Activated naive CD4-positive, alpha-beta T cell treated with anti-CD3 and anti-CD28 coated beads, Interleukin-2, amount 10 ng/mL, durations not matched to agents 7 days and 5 days (primary cell): ENCODE results near the gene ARFIP1.
"Not testable (repeated sequence)": the region's sequence is repeated elsewhere in the genome, so short reads cannot be mapped to it uniquely, and the experiment has no call there.

Experiments
- CTCF ChIA-PET: fragments of 350-600 bp; sonication (Branson Sonifier 250); formaldehyde crosslinking; loops from one replicate; lab custom pipeline; 2021; ENCODE audit warnings: antibody characterized with exemption; lab: Charles Lee
- DNase-seq: peaks from one replicate; pipeline ENCODE4 v3.0.0-alpha.2; 2020
- H3K27ac Mint-ChIP-seq: one replicate; pipeline ENCODE4 v1.8.0; 2021; ENCODE audit warnings: mild to moderate bottlenecking, moderate library complexity, mixed read lengths
- H3K27me3 Mint-ChIP-seq: one replicate; pipeline ENCODE4 v1.8.0; 2021; ENCODE audit warnings: mild to moderate bottlenecking, mixed read lengths
- H3K36me3 Mint-ChIP-seq: one replicate; pipeline ENCODE4 v1.8.0; 2021; ENCODE audit warnings: mixed read lengths
- H3K4me1 Mint-ChIP-seq: one replicate; pipeline ENCODE4 v1.8.0; 2021; ENCODE audit warnings: mixed read lengths
- H3K4me3 Mint-ChIP-seq: one replicate; pipeline ENCODE4 v1.8.0; 2021; ENCODE audit warnings: mild to moderate bottlenecking, moderate library complexity, mixed read lengths
- H3K9me3 Mint-ChIP-seq: one replicate; pipeline ENCODE4 v1.8.0; 2021; ENCODE audit warnings: mixed read lengths

ARFIP1 gene

GRCh38 chr4:152870606-152871005 lies 90.9 kb downstream of the ARFIP1 start:
- no peak for DNase-seq
- H3K27me3 Mint-ChIP-seq, result no peaks in the 10 kb centered on the region
- no peak overlapping the region for H3K27ac Mint-ChIP-seq
- no peak overlapping the region for H3K4me3 Mint-ChIP-seq
- no peaks in the 10 kb centered on the region for H3K4me1 Mint-ChIP-seq
- H3K36me3 Mint-ChIP-seq, result peaks cover 9% of the 10 kb centered on the region
- H3K9me3 Mint-ChIP-seq, result no peaks in the 10 kb centered on the region
- CTCF ChIA-PET, result no interaction called here

- no peak for DNase-seq
- CTCF ChIA-PET, result no interaction called here
- H3K4me1 Mint-ChIP-seq, result no peaks in the 10 kb centered on the region
- peaks cover 18% of the 10 kb centered on the region for H3K9me3 Mint-ChIP-seq
- no peak overlapping the region for H3K4me3 Mint-ChIP-seq
- peaks cover 30% of the 10 kb centered on the region for H3K36me3 Mint-ChIP-seq
- H3K27ac Mint-ChIP-seq, result no peak overlapping the region
- no peaks in the 10 kb centered on the region for H3K27me3 Mint-ChIP-seq
These were observed 95.5 kb downstream of the ARFIP1 start for GRCh38 chr4:152875261-152875660.

GRCh38 chr4:152877868-152878267 lies 98.1 kb downstream of the ARFIP1 start:
- CTCF ChIA-PET, result no interaction called here

GRCh38 chr4:152880263-152880662 lies 100.5 kb downstream of the ARFIP1 start:
- no peak for DNase-seq
- Mint-ChIP-seq H3K27me3 (no peaks in the 10 kb centered on the region), H3K36me3 (peaks cover 24% of the 10 kb centered on the region), H3K4me3 (no peak overlapping the region), H3K4me1 (no peaks in the 10 kb centered on the region), H3K9me3 (peaks cover 18% of the 10 kb centered on the region), H3K27ac (no peak overlapping the region)
- CTCF ChIA-PET, result no interaction called here

More at GRCh38 chr4:152877868-152878267, 98.1 kb downstream of the ARFIP1 start:
- Mint-ChIP-seq H3K9me3 (peaks cover 18% of the 10 kb centered on the region), H3K36me3 (peaks cover 30% of the 10 kb centered on the region), H3K4me3 (no peak overlapping the region), H3K27me3 (no peaks in the 10 kb centered on the region), H3K27ac (no peak overlapping the region), H3K4me1 (no peaks in the 10 kb centered on the region)
- DNase-seq, result no peak

GRCh38 chr4:152881974-152882373 lies 102.2 kb downstream of the ARFIP1 start:
- Mint-ChIP-seq H3K4me1 (no peaks in the 10 kb centered on the region), H3K36me3 (peaks cover 9% of the 10 kb centered on the region), H3K4me3 (no peak overlapping the region), H3K27me3 (no peaks in the 10 kb centered on the region), H3K27ac (no peak overlapping the region), H3K9me3 (peaks cover 8% of the 10 kb centered on the region)
- CTCF ChIA-PET, result no interaction called here
- DNase-seq, result no peak

GRCh38 chr4:152885185-152885584 lies 105.4 kb downstream of the ARFIP1 start:
- H3K36me3 Mint-ChIP-seq, result no peaks in the 10 kb centered on the region
- CTCF ChIA-PET, result no interaction called here

GRCh38 chr4:152886201-152886600 lies 106.4 kb downstream of the ARFIP1 start:
- Mint-ChIP-seq H3K27me3 (no peaks in the 10 kb centered on the region), H3K4me3 (no peak overlapping the region), H3K27ac (no peak overlapping the region), H3K9me3 (no peaks in the 10 kb centered on the region), H3K4me1 (peaks cover 3% of the 10 kb centered on the region), H3K36me3 (no peaks in the 10 kb centered on the region)
- DNase-seq, result no peak
- CTCF ChIA-PET, result no interaction called here

More at GRCh38 chr4:152885185-152885584, 105.4 kb downstream of the ARFIP1 start:
- Mint-ChIP-seq H3K4me1 (peaks cover 3% of the 10 kb centered on the region), H3K27ac (no peak overlapping the region), H3K27me3 (no peaks in the 10 kb centered on the region), H3K4me3 (no peak overlapping the region), H3K9me3 (no peaks in the 10 kb centered on the region)
- DNase-seq, result no peak

GRCh38 chr4:152887981-152888380 lies 108.2 kb downstream of the ARFIP1 start:
- Mint-ChIP-seq H3K4me1 (peaks cover 3% of the 10 kb centered on the region), H3K36me3 (peaks cover 8% of the 10 kb centered on the region), H3K9me3 (no peaks in the 10 kb centered on the region), H3K4me3 (no peak overlapping the region), H3K27me3 (no peaks in the 10 kb centered on the region), H3K27ac (no peak overlapping the region)
- CTCF ChIA-PET, result no interaction called here
- DNase-seq, result no peak

GRCh38 chr4:152892974-152893373 lies 113.2 kb downstream of the ARFIP1 start:
- CTCF ChIA-PET, result no interaction called here
- H3K9me3 Mint-ChIP-seq, result no peaks in the 10 kb centered on the region

GRCh38 chr4:152894673-152895072 lies 114.9 kb downstream of the ARFIP1 start:
- peaks cover 2% of the 10 kb centered on the region for H3K4me1 Mint-ChIP-seq
- CTCF ChIA-PET, result no interaction called here
- H3K27me3 Mint-ChIP-seq, result no peaks in the 10 kb centered on the region
- peaks cover 11% of the 10 kb centered on the region for H3K36me3 Mint-ChIP-seq
- no peak overlapping the region for H3K4me3 Mint-ChIP-seq
- no peak for DNase-seq
- no peaks in the 10 kb centered on the region for H3K9me3 Mint-ChIP-seq
- no peak overlapping the region for H3K27ac Mint-ChIP-seq

More at GRCh38 chr4:152892974-152893373, 113.2 kb downstream of the ARFIP1 start:
- Mint-ChIP-seq H3K4me1 (peaks cover 3% of the 10 kb centered on the region), H3K36me3 (peaks cover 11% of the 10 kb centered on the region), H3K27me3 (no peaks in the 10 kb centered on the region), H3K27ac (no peak overlapping the region), H3K4me3 (no peak overlapping the region)
- DNase-seq, result no peak

GRCh38 chr4:152896811-152897210 lies 117.1 kb downstream of the ARFIP1 start:
- H3K27me3 Mint-ChIP-seq, result no peaks in the 10 kb centered on the region
- H3K4me1 Mint-ChIP-seq, result peaks cover 2% of the 10 kb centered on the region
- H3K27ac Mint-ChIP-seq, result no peak overlapping the region
- peaks cover 11% of the 10 kb centered on the region for H3K36me3 Mint-ChIP-seq
- CTCF ChIA-PET, result no interaction called here
- H3K9me3 Mint-ChIP-seq, result no peaks in the 10 kb centered on the region
- DNase-seq, result no peak
- H3K4me3 Mint-ChIP-seq, result no peak overlapping the region

- H3K9me3 Mint-ChIP-seq, H3K27ac Mint-ChIP-seq, H3K4me1 Mint-ChIP-seq, CTCF ChIA-PET, H3K4me3 Mint-ChIP-seq, H3K27me3 Mint-ChIP-seq, DNase-seq, H3K36me3 Mint-ChIP-seq: not testable (repeated sequence)
These were observed 118.4 kb downstream of the ARFIP1 start for GRCh38 chr4:152898133-152898532.

GRCh38 chr4:152898606-152899005 lies 118.9 kb downstream of the ARFIP1 start:
- no peaks in the 10 kb centered on the region for H3K36me3 Mint-ChIP-seq

GRCh38 chr4:152900395-152900794 lies 120.6 kb downstream of the ARFIP1 start:
- no peaks in the 10 kb centered on the region for H3K27me3 Mint-ChIP-seq
- no peak for DNase-seq
- CTCF ChIA-PET, result no interaction called here
- no peak overlapping the region for H3K27ac Mint-ChIP-seq
- no peak overlapping the region for H3K4me3 Mint-ChIP-seq
- no peaks in the 10 kb centered on the region for H3K9me3 Mint-ChIP-seq
- H3K4me1 Mint-ChIP-seq, result peaks cover 2% of the 10 kb centered on the region
- H3K36me3 Mint-ChIP-seq, result peaks cover 3% of the 10 kb centered on the region

More at GRCh38 chr4:152898606-152899005, 118.9 kb downstream of the ARFIP1 start:
- Mint-ChIP-seq H3K27me3 (no peaks in the 10 kb centered on the region), H3K9me3 (no peaks in the 10 kb centered on the region), H3K27ac (no peak overlapping the region), H3K4me1 (peaks cover 2% of the 10 kb centered on the region), H3K4me3 (no peak overlapping the region)
- CTCF ChIA-PET, result no interaction called here
- no peak for DNase-seq

- H3K9me3 Mint-ChIP-seq, result no peaks in the 10 kb centered on the region
- DNase-seq, result no peak
- no peak overlapping the region for H3K4me3 Mint-ChIP-seq
- CTCF ChIA-PET, result no interaction called here
- H3K27me3 Mint-ChIP-seq, result no peaks in the 10 kb centered on the region
- peaks cover 3% of the 10 kb centered on the region for H3K36me3 Mint-ChIP-seq
- peaks cover 2% of the 10 kb centered on the region for H3K4me1 Mint-ChIP-seq
- H3K27ac Mint-ChIP-seq, result no peak overlapping the region
These were observed 121.5 kb downstream of the ARFIP1 start for GRCh38 chr4:152901205-152901604.

GRCh38 chr4:152903658-152904057 lies 123.9 kb downstream of the ARFIP1 start:
- no peak overlapping the region for H3K27ac Mint-ChIP-seq
- CTCF ChIA-PET, result no interaction called here
- H3K36me3 Mint-ChIP-seq, result peaks cover 3% of the 10 kb centered on the region

More at GRCh38 chr4:152903658-152904057, 123.9 kb downstream of the ARFIP1 start:
- Mint-ChIP-seq H3K4me3 (no peak overlapping the region), H3K9me3 (no peaks in the 10 kb centered on the region), H3K4me1 (no peaks in the 10 kb centered on the region), H3K27me3 (no peaks in the 10 kb centered on the region)
- no peak for DNase-seq
